HG03378 (cell line): ENCODE measurements around the gene TIMM50.

Experiments
- ATAC-seq: cut with Tn5 transposase; IDR thresholded peaks from one replicate; pipeline ENCODE4 v1.9.1; 2021; ENCODE audit warnings: mild to moderate bottlenecking, moderate library complexity; ENCODE audit not compliant: unreplicated experiment

TIMM50 gene

GRCh38 chr19:39498798-39499642 is 18.4 kb downstream of the TIMM50 start, which contains the start of gene DLL3:
DLL3 (plus strand) TSS chr19:39498947; CDS start chr19:39498975, 28 bp downstream.
- no peak for ATAC-seq

GRCh38 chr19:39499932-39500331 is 19.3 kb downstream of the TIMM50 start:
- ATAC-seq = no peak

- ATAC-seq = no peak
Observed at GRCh38 chr19:39500543-39500942, 19.9 kb downstream of the TIMM50 start.

GRCh38 chr19:39501340-39501739 is 20.7 kb downstream of the TIMM50 start:
- no peak for ATAC-seq

DNA sequence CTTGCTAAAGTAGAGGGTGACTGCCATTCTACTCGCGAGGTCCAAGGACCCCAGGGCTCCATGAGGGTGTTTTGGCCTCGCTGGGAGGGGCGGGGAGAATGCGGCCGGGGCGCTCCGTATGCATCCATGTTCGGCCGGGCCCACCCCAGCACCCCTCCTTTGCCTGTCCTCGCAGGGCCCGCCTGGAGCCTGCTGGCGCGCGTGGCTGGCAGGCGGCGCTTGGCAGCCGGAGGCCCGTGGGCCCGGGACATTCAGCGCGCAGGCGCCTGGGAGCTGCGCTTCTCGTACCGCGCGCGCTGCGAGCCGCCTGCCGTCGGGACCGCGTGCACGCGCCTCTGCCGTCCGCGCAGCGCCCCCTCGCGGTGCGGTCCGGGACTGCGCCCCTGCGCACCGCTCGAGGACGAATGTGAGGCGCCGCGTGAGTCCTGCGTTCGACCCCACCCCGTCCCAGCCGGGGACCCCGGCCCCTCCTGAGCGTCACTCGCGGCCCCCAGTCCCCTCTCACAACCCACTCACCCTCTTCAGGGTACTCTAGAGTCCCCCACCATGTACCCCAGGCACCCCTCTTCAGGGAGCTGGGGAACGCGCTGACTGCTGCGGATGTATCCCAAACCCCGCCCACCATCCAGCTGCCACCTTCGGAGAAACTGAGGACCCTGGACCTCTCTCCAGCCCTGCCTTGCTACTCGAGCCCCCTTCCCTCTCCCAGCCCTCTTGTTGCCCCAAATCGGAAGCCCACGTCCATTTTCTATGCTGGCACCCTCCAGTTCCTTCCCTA is 22.2 kb downstream of the TIMM50 start:
- no peak for ATAC-seq

- ATAC-seq = no peak
Observed at GRCh38 chr19:39506598-39506943, 25.9 kb downstream of the TIMM50 start.

DNA sequence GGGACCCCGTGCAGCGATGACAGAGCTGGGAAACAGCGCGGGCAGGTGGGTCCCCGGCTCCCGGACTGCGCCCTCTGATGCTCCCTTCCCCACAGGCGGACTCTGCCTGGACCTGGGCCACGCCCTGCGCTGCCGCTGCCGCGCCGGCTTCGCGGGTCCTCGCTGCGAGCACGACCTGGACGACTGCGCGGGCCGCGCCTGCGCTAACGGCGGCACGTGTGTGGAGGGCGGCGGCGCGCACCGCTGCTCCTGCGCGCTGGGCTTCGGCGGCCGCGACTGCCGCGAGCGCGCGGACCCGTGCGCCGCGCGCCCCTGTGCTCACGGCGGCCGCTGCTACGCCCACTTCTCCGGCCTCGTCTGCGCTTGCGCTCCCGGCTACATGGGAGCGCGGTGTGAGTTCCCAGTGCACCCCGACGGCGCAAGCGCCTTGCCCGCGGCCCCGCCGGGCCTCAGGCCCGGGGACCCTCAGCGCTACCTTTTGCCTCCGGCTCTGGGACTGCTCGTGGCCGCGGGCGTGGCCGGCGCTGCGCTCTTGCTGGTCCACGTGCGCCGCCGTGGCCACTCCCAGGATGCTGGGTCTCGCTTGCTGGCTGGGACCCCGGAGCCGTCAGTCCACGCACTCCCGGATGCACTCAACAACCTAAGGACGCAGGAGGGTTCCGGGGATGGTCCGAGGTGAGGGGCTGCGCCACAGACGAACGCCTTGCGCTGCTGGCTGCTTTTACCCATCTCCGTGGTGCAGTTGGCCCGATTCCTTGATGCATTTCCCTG is 26.5 kb downstream of the TIMM50 start:
- ATAC-seq = no peak

GRCh38 chr19:39507715-39508364 is 27.2 kb downstream of the TIMM50 start:
- ATAC-seq = no peak

- ATAC-seq = no peak
Observed at GRCh38 chr19:39508629-39509028, 28.0 kb downstream of the TIMM50 start.

DNA sequence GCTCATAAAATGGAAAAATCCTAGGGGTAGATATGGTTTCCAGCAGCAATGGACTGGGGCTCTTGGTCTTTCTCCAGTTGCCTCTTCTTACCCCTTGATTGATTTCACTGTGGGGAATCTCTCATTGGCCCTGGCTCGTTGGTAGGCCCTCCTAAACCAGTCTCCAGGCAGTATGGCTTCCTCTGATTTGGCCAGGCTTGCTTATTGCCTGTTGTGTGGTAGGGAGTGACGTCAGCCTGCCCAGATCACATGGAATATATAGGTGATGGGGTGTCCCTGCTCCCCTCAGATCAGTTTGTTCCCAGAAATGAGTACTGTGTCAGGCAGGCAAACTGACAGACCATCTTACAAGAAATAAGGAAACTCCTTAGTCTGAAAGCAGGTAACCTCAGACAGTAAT is 28.6 kb downstream of the TIMM50 start:
- ATAC-seq = no peak

GRCh38 chr19:39512988-39513387 is 32.4 kb downstream of the TIMM50 start:
- no peak for ATAC-seq

DNA sequence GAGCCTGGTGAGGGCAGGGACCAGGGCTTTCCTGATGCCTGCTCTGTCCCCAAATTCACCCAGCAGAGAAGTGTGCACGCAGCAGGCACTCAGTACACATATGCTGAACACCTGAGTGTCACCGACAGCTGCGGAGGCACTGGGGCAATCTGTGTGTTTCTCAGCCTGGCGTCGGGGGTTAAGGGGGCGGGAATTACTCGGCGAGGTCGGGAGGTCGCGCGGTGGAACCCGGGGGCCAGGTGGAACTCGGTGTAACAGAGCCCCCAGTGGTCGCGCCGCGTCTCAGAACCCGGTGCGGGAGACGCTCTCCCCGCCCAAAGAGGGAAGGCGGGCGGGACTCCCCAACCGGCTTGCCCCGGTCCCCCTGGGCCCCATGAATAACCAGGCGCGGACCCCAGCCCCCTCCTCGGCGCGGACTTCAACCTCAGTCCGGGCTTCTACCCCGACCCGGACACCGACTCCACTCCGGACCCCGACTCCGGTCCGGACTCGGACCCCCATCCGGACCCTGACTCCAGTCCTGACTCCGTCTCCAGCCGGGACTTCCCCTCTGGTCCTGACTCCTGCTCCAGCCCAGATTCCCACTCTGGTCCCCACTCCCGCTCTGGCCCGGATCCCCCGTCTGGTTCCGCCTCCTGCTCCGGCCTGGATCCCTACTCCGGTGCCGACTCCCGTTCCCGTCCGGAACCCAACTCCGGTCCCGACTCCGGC is 34.4 kb downstream of the TIMM50 start, which contains the start of gene SELENOV:
Gene SELENOV (plus strand): TSS at position 300 of the 711 bp plus-strand sequence. CDS start 74 bp downstream, at position 374.
- no peak for ATAC-seq

DNA sequence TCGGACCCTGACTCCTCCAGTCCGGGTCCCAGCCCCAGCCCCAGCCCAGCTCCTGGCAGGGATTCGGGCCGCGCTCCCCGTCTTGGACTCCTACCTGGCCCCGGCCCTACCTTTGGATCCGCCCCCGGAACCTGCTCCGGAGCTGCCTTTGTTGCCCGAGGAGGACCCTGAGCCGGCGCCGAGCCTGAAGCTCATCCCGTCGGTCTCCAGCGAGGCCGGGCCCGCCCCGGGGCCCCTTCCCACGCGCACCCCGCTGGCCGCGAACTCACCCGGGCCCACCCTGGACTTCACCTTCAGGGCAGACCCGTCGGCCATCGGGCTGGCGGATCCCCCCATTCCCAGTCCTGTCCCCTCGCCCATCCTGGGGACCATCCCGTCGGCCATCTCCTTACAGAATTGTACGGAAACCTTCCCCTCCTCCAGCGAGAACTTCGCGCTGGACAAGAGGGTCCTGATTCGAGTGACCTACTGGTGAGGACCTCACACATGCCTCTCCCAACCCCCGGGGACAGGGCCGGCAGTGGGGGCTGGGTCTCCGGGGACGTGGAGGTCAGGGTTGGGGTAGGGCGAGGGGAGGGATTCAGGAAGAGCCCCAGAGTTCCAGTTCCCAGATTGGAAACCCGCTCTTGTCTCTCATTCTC is 35.0 kb downstream of the TIMM50 start:
- ATAC-seq = no peak

- no peak for ATAC-seq
Observed at GRCh38 chr19:39516270-39516669, 35.6 kb downstream of the TIMM50 start.

DNA sequence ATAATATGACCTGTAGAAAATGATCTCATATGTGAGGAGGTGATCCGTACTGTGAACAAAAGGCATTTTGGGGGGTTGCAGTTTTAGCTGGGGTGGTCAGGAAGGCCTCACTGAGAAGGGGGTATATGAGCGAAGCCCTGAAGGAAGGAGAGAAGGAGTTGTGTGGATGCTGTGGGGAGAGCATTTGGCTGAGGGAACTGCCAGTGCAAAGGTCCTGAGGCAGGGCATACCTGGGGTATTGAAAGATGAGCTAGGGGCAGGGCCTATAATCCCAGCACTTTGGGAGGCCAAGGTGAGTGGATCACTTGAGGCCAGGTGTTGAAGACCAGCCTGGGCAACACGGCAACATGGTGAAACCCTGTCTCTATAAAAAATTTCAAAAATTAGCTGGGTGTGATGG is 36.8 kb downstream of the TIMM50 start:
- ATAC-seq = no peak

- ATAC-seq = no peak
Observed at GRCh38 chr19:39518458-39518857, 37.8 kb downstream of the TIMM50 start.

DNA sequence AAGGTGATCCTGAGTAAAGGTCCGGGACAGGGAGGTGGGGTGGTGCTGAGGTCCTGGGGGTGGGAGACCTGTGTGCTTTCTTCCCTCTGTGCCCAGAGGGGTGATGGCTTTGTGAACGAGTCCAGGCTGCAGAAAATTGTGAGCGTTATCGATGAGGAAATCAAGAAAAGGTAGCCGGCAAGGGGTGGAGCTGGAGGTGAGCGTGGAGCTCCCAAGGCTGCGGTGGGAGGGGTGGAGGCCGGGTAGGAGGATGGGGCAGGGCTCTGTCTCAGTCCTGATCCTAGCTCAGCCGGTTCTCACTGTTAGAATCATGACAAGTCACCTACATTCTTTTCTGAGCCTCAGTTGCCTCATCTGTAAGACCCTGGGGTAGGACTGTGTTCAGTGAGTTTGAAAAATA is 38.3 kb downstream of the TIMM50 start:
- no peak for ATAC-seq

DNA sequence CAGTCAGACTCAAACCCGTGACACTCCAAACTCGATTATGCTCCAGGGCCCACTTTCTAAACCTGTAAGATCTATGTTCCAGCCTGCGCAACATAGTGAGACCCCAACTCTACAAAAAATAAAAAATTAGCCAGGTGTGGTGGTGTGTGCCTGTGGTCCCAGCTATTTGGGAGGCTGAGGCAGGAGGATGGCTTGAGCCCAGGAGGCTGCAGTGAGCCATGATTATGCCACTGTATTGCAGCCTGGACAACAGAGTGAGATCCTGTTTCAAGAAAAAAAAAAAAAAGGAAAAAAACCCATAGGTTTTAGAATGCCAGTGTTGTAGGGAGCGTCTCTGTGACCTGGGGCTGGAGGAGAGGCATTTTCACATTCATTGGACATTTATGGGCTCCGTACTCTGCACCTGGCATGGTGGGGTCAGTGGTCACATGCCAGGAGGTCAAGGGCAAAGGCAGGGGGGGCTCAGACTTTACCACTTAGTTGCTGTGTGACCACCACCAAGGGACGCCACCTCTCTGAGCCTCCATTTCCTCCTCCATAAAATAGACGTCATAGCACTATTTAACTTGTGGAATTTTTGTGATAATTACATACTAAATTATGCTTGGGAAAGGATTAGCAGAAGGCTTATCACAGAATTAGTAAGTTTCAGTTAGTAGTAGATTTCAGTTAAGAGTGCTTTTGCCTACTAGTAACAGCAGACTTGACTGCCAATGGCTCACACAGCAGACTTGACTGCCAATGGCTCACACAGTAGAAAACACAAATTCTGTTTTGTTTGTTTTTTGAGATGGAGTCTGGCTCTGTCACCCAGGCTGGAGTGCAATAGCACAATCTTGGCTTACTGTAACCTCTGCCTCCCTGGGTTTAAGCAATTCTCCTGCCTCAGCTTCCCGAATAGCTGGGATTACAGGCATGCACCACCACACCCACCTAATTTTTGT is 40.2 kb downstream of the TIMM50 start:
- no peak for ATAC-seq

GRCh38 chr19:39524495-39524894 is 43.9 kb downstream of the TIMM50 start:
- no peak for ATAC-seq
